SK-N-SH (cell line): ENCODE data around the gene FYB1. TPM values are rescaled to one million over a fixed set of nuclear protein-coding genes. Genes with fewer than 3 reads are reported as not detected.

Experiments
- CTCF ChIA-PET: fragments of 300-600, 350-600 bp; formaldehyde crosslinking; extraction: SDS; loops from one replicate; lab custom pipeline; 2021; lab: Yijun Ruan, JAX
- POLR2A ChIA-PET: fragments of 350-600 bp; sonication (Branson Sonifier 250); formaldehyde crosslinking; extraction: SDS; loops from one replicate; lab custom pipeline; 2020; ENCODE audit warnings: antibody characterized with exemption, inconsistent platforms; lab: Yijun Ruan, JAX
- DNase-seq: peaks from one replicate; pipeline ENCODE4 v3.0.0; 2012
- H2AFZ ChIP-seq: fragments of 200-600 bp; sonication (generic); 2 replicates; pipeline ENCODE4 v1.8.1; 2016; ENCODE audit warnings: antibody characterized with exemption, mild to moderate bottlenecking, low read depth
- H3F3A ChIP-seq: fragments of 200-600 bp; sonication (generic); replicated peaks from 2 replicates; pipeline ENCODE3; 2016; ENCODE audit warnings: antibody characterized with exemption, mild to moderate bottlenecking; ENCODE audit not compliant: insufficient read depth
- H3K27ac ChIP-seq, 2 experiments: fragments of 200-500 bp in 1 of 2; fragments of 200-600 bp in 1 of 2; sonication (Bioruptor generic) in 1 of 2; sonication (generic), shearing (Covaris generic) in 1 of 2; 2 replicates each; pipeline versions ENCODE4 v1.5.1 to v1.6.1; 2014 to 2016; ENCODE audit warnings: low read depth in 2 of 2, inconsistent platforms in 1 of 2, low read length in 1 of 2, mild to moderate bottlenecking in 1 of 2, mixed read lengths in 1 of 2
- H3K27me3 ChIP-seq: fragments of 200-600 bp; sonication (generic), shearing (Covaris generic); 2 replicates; pipeline ENCODE4 v1.6.1; 2016; ENCODE audit warnings: mixed run types; ENCODE audit not compliant: insufficient read depth
- H3K36me3 ChIP-seq, 2 experiments: fragments of 200-500 bp in 1 of 2; fragments of 200-600 bp in 1 of 2; sonication (Bioruptor generic) in 1 of 2; sonication (generic) in 1 of 2; replicated peaks in 1 of 2; 2 replicates each; pipeline versions ENCODE3 to v1.5.1; 2014 to 2016; ENCODE audit warnings: low read length in 1 of 2, mild to moderate bottlenecking in 1 of 2; ENCODE audit not compliant: insufficient read depth in 2 of 2, control insufficient read depth in 1 of 2
- H3K4me1 ChIP-seq, 2 experiments: fragments of 200-500 bp in 1 of 2; fragments of 200-600 bp in 1 of 2; sonication (Bioruptor generic) in 1 of 2; sonication (generic), shearing (Covaris generic) in 1 of 2; 2 replicates each; pipeline versions ENCODE4 v1.5.1 to v1.6.1; 2014 to 2016; ENCODE audit warnings: low read depth in 1 of 2, low read length in 1 of 2, mixed run types in 1 of 2; ENCODE audit not compliant: insufficient read depth in 2 of 2, control insufficient read depth in 1 of 2
- H3K4me2 ChIP-seq: fragments of 200-600 bp; sonication (generic), shearing (Covaris generic); 2 replicates; pipeline ENCODE4 v1.6.1; 2017; ENCODE audit warnings: mixed run types
- H3K4me3 ChIP-seq, 2 experiments: fragments of 200-500 bp in 1 of 2; fragments of 200-600 bp in 1 of 2; sonication (Bioruptor generic) in 1 of 2; sonication (generic), shearing (Covaris generic) in 1 of 2; 2 replicates each; pipeline versions ENCODE4 v1.5.1 to v1.8.1; 2014 to 2016; ENCODE audit warnings: low read depth in 2 of 2, inconsistent platforms in 1 of 2, low read length in 1 of 2, mild to moderate bottlenecking in 1 of 2, mixed read lengths in 1 of 2, moderate library complexity in 1 of 2
- H3K79me2 ChIP-seq: fragments of 200-600 bp; sonication (generic); 2 replicates; pipeline ENCODE4 v1.8.1; 2017; ENCODE audit warnings: mild to moderate bottlenecking; ENCODE audit not compliant: insufficient read depth
- H3K9ac ChIP-seq: fragments of 200-600 bp; sonication (generic); 2 replicates; pipeline ENCODE4 v1.6.1; 2017; ENCODE audit warnings: mixed run types
- H3K9me2 ChIP-seq: fragments of 200-600 bp; sonication (generic); 2 replicates; pipeline ENCODE4 v1.6.1; 2017; ENCODE audit warnings: mixed run types
- H3K9me3 ChIP-seq: fragments of 200-600 bp; sonication (generic); 2 replicates; pipeline ENCODE4 v1.6.1; 2017; ENCODE audit warnings: mixed run types, mild to moderate bottlenecking, moderate library complexity
- H4K20me1 ChIP-seq: fragments of 200-600 bp; sonication (generic); 2 replicates; pipeline ENCODE4 v1.6.1; 2017; ENCODE audit warnings: mild to moderate bottlenecking, mixed run types; ENCODE audit not compliant: insufficient read depth
- CHD2 ChIP-seq: fragments of 150-350 bp; IDR thresholded peaks from 2 replicates; pipeline ENCODE4 v1.6.1; 2018; ENCODE audit warnings: low read length; ENCODE audit not compliant: partially characterized antibody
- EZH2phosphoT487 ChIP-seq: fragments of 200-600 bp; sonication (generic); IDR thresholded peaks from 2 replicates; pipeline ENCODE4 v1.6.1; 2017; ENCODE audit warnings: low read depth, mixed run types, mild to moderate bottlenecking, antibody characterized with exemption, moderate library complexity, borderline replicate concordance
- FOSL2 ChIP-seq: IDR thresholded peaks from 2 replicates; pipeline ENCODE4 v1.4.0; 2012; ENCODE audit warnings: low read depth, mild to moderate bottlenecking, moderate library complexity, borderline replicate concordance
- GATA2 ChIP-seq: sonication (generic); formaldehyde crosslinking; IDR thresholded peaks from 2 replicates; pipeline ENCODE4 v1.5.0; 2020; ENCODE audit warnings: mild to moderate bottlenecking, missing genetic modification reagents
- JUND ChIP-seq: IDR thresholded peaks from 2 replicates; pipeline ENCODE4 v1.4.0; 2012
- MAX ChIP-seq: IDR thresholded peaks from 2 replicates; pipeline ENCODE4 v1.4.0; 2012; ENCODE audit warnings: low read depth
- MEF2A ChIP-seq: IDR thresholded peaks from 2 replicates; pipeline ENCODE4 v1.4.0; 2012; ENCODE audit warnings: low read depth, borderline replicate concordance
- MXI1 ChIP-seq: IDR thresholded peaks from 2 replicates; pipeline ENCODE4 v1.6.1; 2012; ENCODE audit warnings: mild to moderate bottlenecking, low read depth, low read length, improper control_type of control experiment
- NRF1 ChIP-seq: IDR thresholded peaks from 2 replicates; pipeline ENCODE4 v1.6.1; 2012; ENCODE audit warnings: low read depth, mild to moderate bottlenecking, low read length
- PBX3 ChIP-seq: IDR thresholded peaks from 2 replicates; pipeline ENCODE4; 2012
- POLR2AphosphoS5 ChIP-seq: IDR thresholded peaks from 2 replicates; pipeline ENCODE4 v1.6.1; 2012; ENCODE audit warnings: low read depth, low read length
- RFX5 ChIP-seq: IDR thresholded peaks from 2 replicates; pipeline ENCODE4 v1.6.1; 2012; ENCODE audit warnings: mild to moderate bottlenecking, improper control_type of control experiment, low read length
- SMC3 ChIP-seq: IDR thresholded peaks from 2 replicates; pipeline ENCODE4 v1.6.1; 2012; ENCODE audit warnings: low read depth, low read length, improper control_type of control experiment
- USF1 ChIP-seq: IDR thresholded peaks from 2 replicates; pipeline ENCODE4 v1.4.0; 2012; ENCODE audit warnings: low read depth, borderline replicate concordance
- WGBS: methylation state at CpG from one replicate; pipeline ENCODE4 v1.1.6; 2017; ENCODE audit warnings: low lambda C conversion rate; 5-methylcytosine and 5-hydroxymethylcytosine counted together
- polyA plus RNA-seq, 3 experiments: library from polyadenylated mRNA; depleted of rRNA; stranded (reverse); fragments of >200 nt; gene quantifications; 2 replicates each; pipeline ENCODE4 v1.2.3, GENCODE V29; 2012

The FYB1 gene
- polyA plus RNA-seq, 1 of the 3 experiments (the other 2 are of a cell fraction), result not detected

- TF ChIP-seq FOSL2 (no peak), USF1 (no peak)
These were observed 156.8 kb downstream of the FYB1 start (continued) for GRCh38 chr5:39062530-39062929.

- Histone ChIP-seq H4K20me1 (peaks cover 4% of the 10 kb centered on the region; the same call in 1 of the 2 replicates), H3K4me2 (no peak overlapping the region), H3K79me2 (peaks cover 68% of the 10 kb centered on the region), H3K4me1 (no peaks in the 10 kb centered on the region; a peak in 2 of 4 replicates), H3F3A (no peaks in the 10 kb centered on the region), H3K9me3 (no peaks in the 10 kb centered on the region), H2AFZ (no peak overlapping the region), H3K4me3 (no peak overlapping the region), H3K27ac (no peak overlapping the region), H3K9ac (no peak overlapping the region), H3K36me3 (peaks cover 6 to 8% of the 10 kb centered on the region in 2 experiments), H3K27me3 (no peaks in the 10 kb centered on the region), H3K9me2 (no peaks in the 10 kb centered on the region)
- DNase-seq, result no peak
- 95% methylated on average over 3 of the region's 3 CpGs for WGBS
- no peak for TF ChIP-seq POLR2AphosphoS5
- TF ChIP-seq RFX5, result no peak
- TF ChIP-seq EZH2phosphoT487, result no peak
- no peak for TF ChIP-seq MAX
- TF ChIP-seq MXI1, result no peak
- TF ChIP-seq PBX3, result no peak
- TF ChIP-seq GATA2 (CRISPR knock-in tag), result no peak
- ChIA-PET POLR2A (interaction anchor here (0.6 kb wide), 2 partner anchors 9 to 1612 kb away, joined by 3 read pairs; no protein-coding TSS in a partner anchor), CTCF (interaction anchor here (0.6 kb wide), 1 partner anchor 150 kb away, joined by 3 read pairs; no protein-coding TSS in a partner anchor)
These were observed 157.3 kb downstream of the FYB1 start for GRCh38 chr5:39062104-39062503.

- H3K27me3 ChIP-seq, result no peaks in the 10 kb centered on the region
- no peak overlapping the region for H3K9ac ChIP-seq
- 100% methylated on average over 2 of the region's 2 CpGs for WGBS
- H3K4me3 ChIP-seq, result no peak overlapping the region
- ChIA-PET CTCF (no interaction called here), POLR2A (no interaction called here)
- no peak overlapping the region for H3K4me2 ChIP-seq
- no peaks in the 10 kb centered on the region for H3F3A ChIP-seq
- no peak overlapping the region for H2AFZ ChIP-seq
- TF ChIP-seq MEF2A (no peak), CHD2 (no peak), MAX (no peak), USF1 (no peak), RFX5 (no peak), NRF1 (no peak), SMC3 (no peak), JUND (no peak)
- peaks cover 71% of the 10 kb centered on the region for H3K79me2 ChIP-seq
- no peak overlapping the region for H3K27ac ChIP-seq
- H4K20me1 ChIP-seq, result no peaks in the 10 kb centered on the region; the same call in 1 of the 2 replicates
- H3K9me2 ChIP-seq, result no peaks in the 10 kb centered on the region
- DNase-seq, result no peak
- H3K4me1 ChIP-seq, result no peaks in the 10 kb centered on the region; a peak in 2 of 4 replicates
- no peaks in the 10 kb centered on the region for H3K9me3 ChIP-seq
- no peaks in the 10 kb centered on the region for H3K36me3 ChIP-seq
These were observed 160.3 kb downstream of the FYB1 start for GRCh38 chr5:39059064-39059463.
